Activated CD4-positive, alpha-beta memory T cell treated with anti-CD3 and anti-CD28 coated beads for 36 hours (primary cell): ENCODE measurements around the gene SRRM1. TPM values are rescaled to one million over a fixed set of nuclear protein-coding genes. Genes with fewer than 3 reads are reported as not detected.

Experiments
- CTCF ChIA-PET: fragments of 350-600 bp; sonication (Branson Sonifier 250); formaldehyde crosslinking; loops from one replicate; lab custom pipeline; 2021; ENCODE audit warnings: antibody characterized with exemption, inconsistent platforms; lab: Charles Lee
- POLR2A ChIA-PET: fragments of 350-600 bp; sonication (Branson Sonifier 250); formaldehyde crosslinking; loops from one replicate; lab custom pipeline; 2021; ENCODE audit warnings: antibody characterized with exemption; lab: Charles Lee
- DNase-seq: peaks from one replicate; pipeline ENCODE4 v3.0.0-alpha.2; 2020
- H3K27ac Mint-ChIP-seq: one replicate; pipeline ENCODE4 v1.8.0; 2021; ENCODE audit warnings: mixed read lengths
- H3K27me3 Mint-ChIP-seq: one replicate; pipeline ENCODE4 v1.8.0; 2021; ENCODE audit warnings: mixed read lengths
- H3K36me3 Mint-ChIP-seq: one replicate; pipeline ENCODE4 v1.8.0; 2021; ENCODE audit warnings: mixed read lengths
- H3K4me1 Mint-ChIP-seq: one replicate; pipeline ENCODE4 v1.8.0; 2021; ENCODE audit warnings: low read depth, mixed read lengths
- H3K4me3 Mint-ChIP-seq: one replicate; pipeline ENCODE4 v1.8.0; 2021; ENCODE audit warnings: mild to moderate bottlenecking, mixed read lengths
- H3K9me3 Mint-ChIP-seq: one replicate; pipeline ENCODE4 v1.8.0; 2021; ENCODE audit warnings: mixed read lengths
- intact Hi-C: fragments of 100-400 bp; cut with micrococcal nuclease; formaldehyde crosslinking; loops from one replicate; pipeline ENCODE4 v1.15.1; 2023
- total RNA-seq, 2 experiments: library from RNA; stranded (reverse); gene quantifications; one replicate each; pipeline ENCODE4 v1.2.3, GENCODE V29; 2021

The SRRM1 gene
- total RNA-seq = 100 to 1,000 TPM; 225 to 227 TPM

DNA sequence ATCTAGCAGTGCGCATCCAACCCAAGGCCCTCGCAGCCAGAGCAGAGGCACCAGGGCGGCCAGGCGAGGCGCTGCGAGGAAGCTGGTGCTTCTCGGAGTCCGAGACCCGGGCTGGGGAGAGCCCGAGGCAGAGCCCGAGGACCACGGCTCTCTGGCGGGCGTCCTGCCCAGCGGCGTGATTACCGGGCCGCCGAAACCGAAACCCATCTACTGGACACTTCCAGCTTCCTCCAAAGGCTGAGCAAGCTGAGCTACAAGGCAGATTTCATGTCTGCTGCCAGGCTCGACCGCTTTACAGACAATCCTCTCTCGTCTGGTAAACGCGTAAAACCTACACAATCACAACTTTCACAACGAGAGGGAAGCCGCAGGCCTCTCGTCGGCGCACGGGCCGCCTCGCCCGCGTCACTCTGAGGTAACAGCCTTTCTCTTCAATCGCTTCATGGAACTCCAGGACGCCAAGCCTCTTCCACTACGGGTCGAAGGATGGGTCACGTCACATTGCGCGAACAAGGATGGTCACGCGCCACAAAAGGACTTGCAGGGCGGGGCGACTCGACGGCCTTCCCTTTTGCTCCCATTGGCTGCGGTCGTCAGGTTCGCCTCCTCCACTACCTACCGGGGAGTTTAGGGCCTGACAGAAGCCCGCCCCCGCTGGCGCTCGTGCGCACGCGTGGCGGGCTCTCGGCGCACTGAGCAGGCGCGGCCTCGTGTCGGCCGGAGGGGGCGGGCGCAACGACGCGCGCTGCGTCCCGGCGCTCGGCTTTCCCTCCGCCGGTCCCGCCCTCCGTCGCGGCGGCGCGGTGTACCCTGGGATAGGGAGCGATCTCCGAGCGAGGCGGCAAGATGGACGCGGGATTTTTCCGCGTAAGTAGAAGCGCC lies at the start of gene SRRM1:
Gene SRRM1 (plus strand): TSS at position 822 of the 882 bp plus-strand sequence. CDS start 25 bp downstream, at position 847.
- ChIA-PET POLR2A (interaction anchor here (0.6 to 1.5 kb wide), 10 partner anchors 14 to 590 kb away, joined by 3 to 6 read pairs (median 4); partner anchors contain the start of genes NIPAL3, STPG1 and SYF2), CTCF (interaction anchor here (0.7 to 1.8 kb wide), 8 partner anchors 45 to 493 kb away, joined by 3 to 7 read pairs (median 4); partner anchors contain the start of genes NIPAL3 and RCAN3)
- DNase-seq = peak; percentile 100
- intact Hi-C loops = loop anchor here (1.0 to 10.0 kb wide), 9 partner anchors 102 to 660 kb away; partner anchors contain the start of genes CLIC4, NIPAL3, RCAN3 and SRSF10
- H3K36me3 Mint-ChIP-seq = peaks cover 37% of the 10 kb centered on the region
- H3K4me1 Mint-ChIP-seq = peaks cover 53% of the 10 kb centered on the region
- H3K4me3 Mint-ChIP-seq = peak within 1 kb of the TSS; percentile 96
- H3K27me3 Mint-ChIP-seq = no peaks in the 10 kb centered on the region
- H3K27ac Mint-ChIP-seq = peak within 1 kb of the TSS; percentile 98
- H3K9me3 Mint-ChIP-seq = no peaks in the 10 kb centered on the region

- ChIA-PET CTCF (no interaction called here), POLR2A (interaction anchor here (1.3 kb wide), 1 partner anchor 107 kb away, joined by 3 read pairs; no protein-coding TSS in a partner anchor)
- H3K27me3 Mint-ChIP-seq = peaks cover 18% of the 10 kb centered on the region
- H3K36me3 Mint-ChIP-seq = no peaks in the 10 kb centered on the region
- H3K27ac Mint-ChIP-seq = no peak overlapping the region
- DNase-seq = no peak
- H3K4me3 Mint-ChIP-seq = no peak overlapping the region
- intact Hi-C loops = no loop called here
- no peaks in the 10 kb centered on the region for H3K4me1 Mint-ChIP-seq
- no peaks in the 10 kb centered on the region for H3K9me3 Mint-ChIP-seq
Observed at GRCh38 chr1:24594328-24594598, 48.8 kb upstream of the SRRM1 start.

DNA sequence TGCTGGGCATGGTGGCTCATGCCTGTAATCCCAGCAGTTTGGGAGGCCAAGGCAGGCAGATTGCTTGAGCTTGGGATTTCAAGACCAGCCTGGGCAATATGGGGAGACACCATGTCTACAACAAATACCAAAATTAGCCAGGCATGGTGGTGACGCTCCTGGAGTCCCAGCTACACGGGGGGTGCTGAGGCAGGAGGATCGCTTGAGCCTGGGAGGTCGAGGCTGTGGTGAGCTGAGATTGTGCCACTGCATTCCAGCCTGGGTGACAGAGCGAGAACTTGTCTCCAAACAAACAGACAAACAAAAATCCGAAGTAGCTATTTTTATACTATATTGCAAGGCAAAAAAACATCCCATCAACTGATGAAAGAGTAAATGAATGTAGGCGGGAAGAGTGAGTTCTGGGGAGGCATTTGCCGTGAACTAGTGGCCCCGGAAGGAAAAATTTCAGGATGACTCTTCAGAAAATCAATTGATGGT lies 46.7 kb upstream of the SRRM1 start:
- Mint-ChIP-seq H3K27me3 (peaks cover 17% of the 10 kb centered on the region), H3K4me1 (no peaks in the 10 kb centered on the region), H3K4me3 (no peak overlapping the region), H3K36me3 (no peaks in the 10 kb centered on the region), H3K9me3 (no peaks in the 10 kb centered on the region), H3K27ac (no peak overlapping the region)
- POLR2A ChIA-PET = no interaction called here
- no peak for DNase-seq
- CTCF ChIA-PET = interaction anchor here (0.6 to 2.5 kb wide), 3 partner anchors 9 to 175 kb away, joined by 3 to 18 read pairs (median 3); no protein-coding TSS in a partner anchor
- intact Hi-C loops = no loop called here

GRCh38 chr1:24599265-24599664 lies 43.8 kb upstream of the SRRM1 start:
- intact Hi-C loops = no loop called here
- no peaks in the 10 kb centered on the region for H3K9me3 Mint-ChIP-seq
- H3K27ac Mint-ChIP-seq = no peak overlapping the region
- no peaks in the 10 kb centered on the region for H3K4me1 Mint-ChIP-seq
- H3K4me3 Mint-ChIP-seq = no peak overlapping the region
- H3K36me3 Mint-ChIP-seq = no peaks in the 10 kb centered on the region
- DNase-seq = no peak
- POLR2A ChIA-PET = interaction anchor here (0.8 kb wide), 1 partner anchor 204 kb away, joined by 3 read pairs; no protein-coding TSS in a partner anchor
- CTCF ChIA-PET = no interaction called here
- H3K27me3 Mint-ChIP-seq = peaks cover 16% of the 10 kb centered on the region

- Mint-ChIP-seq H3K27me3 (peaks cover 6% of the 10 kb centered on the region), H3K4me3 (no peak overlapping the region), H3K36me3 (no peaks in the 10 kb centered on the region), H3K27ac (no peak overlapping the region), H3K9me3 (no peaks in the 10 kb centered on the region), H3K4me1 (no peaks in the 10 kb centered on the region)
- no peak for DNase-seq
- ChIA-PET POLR2A (no interaction called here), CTCF (no interaction called here)
- intact Hi-C loops = no loop called here
Observed at GRCh38 chr1:24600551-24600950, 42.6 kb upstream of the SRRM1 start.

DNA sequence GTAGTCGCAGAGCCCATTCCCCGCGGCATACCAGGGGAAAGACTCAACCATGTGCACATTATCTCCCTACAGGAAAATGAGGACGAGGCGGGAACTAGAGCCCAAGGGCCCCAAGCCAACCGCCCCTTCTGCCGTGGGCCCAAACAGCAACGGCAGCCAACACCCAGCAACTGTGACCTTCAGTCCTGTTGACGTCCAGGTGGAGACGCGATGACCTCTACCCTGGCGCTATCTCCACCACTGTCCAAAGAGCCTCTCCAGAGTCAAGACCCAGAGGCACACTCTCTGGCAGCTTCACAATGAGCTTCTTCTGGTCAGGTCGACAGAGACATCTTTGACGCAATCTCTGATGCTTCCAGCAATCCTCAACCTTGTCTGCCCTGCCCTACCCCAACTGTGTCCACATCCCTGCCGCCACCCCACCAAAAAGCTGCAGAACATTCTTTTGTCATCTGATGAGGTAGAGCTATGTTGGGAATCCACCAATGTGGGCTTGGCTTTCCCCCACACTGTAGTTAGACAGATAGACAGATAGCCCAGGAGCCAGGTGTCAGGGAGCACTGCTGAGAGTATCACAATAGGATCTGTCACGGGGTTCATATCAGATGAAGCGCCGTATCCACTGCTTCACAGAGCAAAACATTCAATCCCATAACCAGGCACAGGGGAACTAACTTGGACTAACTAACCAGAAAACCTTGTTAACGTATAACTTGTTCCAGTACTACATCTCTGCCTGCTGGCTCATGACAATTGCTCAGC lies 37.4 kb upstream of the SRRM1 start:
- intact Hi-C loops = no loop called here
- peaks cover 2% of the 10 kb centered on the region for H3K27me3 Mint-ChIP-seq
- no peak overlapping the region for H3K4me3 Mint-ChIP-seq
- H3K27ac Mint-ChIP-seq = no peak overlapping the region
- no peak for DNase-seq
- CTCF ChIA-PET = interaction anchor here (0.6 kb wide), 1 partner anchor 214 kb away, joined by 3 read pairs; no protein-coding TSS in a partner anchor
- H3K36me3 Mint-ChIP-seq = no peaks in the 10 kb centered on the region
- no peaks in the 10 kb centered on the region for H3K4me1 Mint-ChIP-seq
- no peaks in the 10 kb centered on the region for H3K9me3 Mint-ChIP-seq
- POLR2A ChIA-PET = no interaction called here

DNA sequence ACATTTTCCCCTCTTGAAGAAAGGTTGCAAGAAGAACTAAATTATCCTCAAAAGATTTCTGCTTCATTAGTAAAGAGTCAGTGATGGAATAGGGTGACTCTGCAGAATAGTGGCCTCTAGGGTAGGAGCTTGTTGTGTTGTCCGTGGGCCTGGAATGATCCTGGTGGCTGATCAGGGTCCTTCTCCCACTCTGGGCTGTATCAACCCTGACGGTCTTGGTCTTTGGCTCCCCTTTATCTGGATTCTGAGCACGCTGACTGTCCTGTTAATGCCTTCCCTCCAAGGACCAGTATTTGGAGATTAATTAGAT lies 36.9 kb upstream of the SRRM1 start:
- ChIA-PET POLR2A (no interaction called here), CTCF (interaction anchor here (0.6 to 1.2 kb wide), 2 partner anchors 19 to 215 kb away, joined by 3 to 4 read pairs; no protein-coding TSS in a partner anchor)
- Mint-ChIP-seq H3K27ac (no peak overlapping the region), H3K27me3 (peaks cover 2% of the 10 kb centered on the region), H3K36me3 (no peaks in the 10 kb centered on the region), H3K4me3 (no peak overlapping the region), H3K4me1 (no peaks in the 10 kb centered on the region), H3K9me3 (no peaks in the 10 kb centered on the region)
- no peak for DNase-seq
- intact Hi-C loops = no loop called here

DNA sequence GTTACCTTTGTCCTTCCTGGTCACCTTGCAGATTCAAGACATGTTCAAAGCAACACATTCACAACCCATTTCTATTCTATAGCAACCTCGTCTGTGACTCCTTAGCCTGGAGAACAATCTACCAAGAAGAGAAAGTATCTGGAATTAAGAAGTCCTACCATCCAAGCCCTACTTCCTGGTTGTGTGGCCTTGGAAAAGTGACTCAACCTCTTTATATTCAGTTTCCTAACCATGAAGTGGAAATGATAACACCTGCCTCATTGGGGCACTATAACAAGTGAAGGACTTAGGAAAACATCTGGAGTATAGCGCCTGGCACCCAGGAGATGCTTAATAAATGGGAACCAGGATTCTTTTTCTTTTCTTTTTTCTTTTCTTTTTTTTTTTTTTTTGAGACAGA lies 36.5 kb upstream of the SRRM1 start:
- Mint-ChIP-seq H3K4me3 (no peak overlapping the region), H3K27me3 (peaks cover 2% of the 10 kb centered on the region), H3K4me1 (no peaks in the 10 kb centered on the region), H3K27ac (no peak overlapping the region), H3K9me3 (no peaks in the 10 kb centered on the region), H3K36me3 (no peaks in the 10 kb centered on the region)
- intact Hi-C loops = no loop called here
- ChIA-PET POLR2A (no interaction called here), CTCF (interaction anchor here (1.2 kb wide), 1 partner anchor 19 kb away, joined by 4 read pairs; no protein-coding TSS in a partner anchor)
- no peak for DNase-seq

DNA sequence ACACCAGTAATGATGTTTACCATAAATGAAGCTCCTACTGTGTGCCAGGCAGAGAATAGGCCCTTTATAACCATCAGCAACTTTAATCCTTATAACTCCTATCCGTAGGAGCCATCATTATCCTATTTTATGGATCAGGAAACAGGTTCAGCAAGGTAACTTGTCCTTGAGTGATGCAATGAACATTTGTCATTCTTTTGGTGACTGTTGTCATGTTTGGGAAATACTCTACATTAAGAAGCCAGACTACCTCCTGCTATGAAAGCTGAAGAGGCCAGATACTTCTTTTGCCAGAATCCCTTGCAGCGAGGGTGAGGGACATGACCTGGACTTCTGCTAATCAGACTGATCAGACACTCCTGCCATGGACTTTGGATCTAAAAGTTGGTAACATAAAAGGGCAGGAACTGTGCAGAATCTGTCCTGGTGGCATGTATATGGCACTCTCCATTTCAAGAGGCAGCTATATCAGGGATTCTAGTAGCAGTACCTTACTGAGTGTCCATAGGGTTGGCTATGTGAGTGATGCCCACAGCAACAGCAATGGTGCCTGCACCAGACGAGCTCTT lies 33.1 kb upstream of the SRRM1 start:
- no peak overlapping the region for H3K27ac Mint-ChIP-seq
- no peaks in the 10 kb centered on the region for H3K9me3 Mint-ChIP-seq
- POLR2A ChIA-PET = interaction anchor here (0.6 kb wide), 1 partner anchor 37 kb away, joined by 3 read pairs; no protein-coding TSS in a partner anchor
- intact Hi-C loops = no loop called here
- no peaks in the 10 kb centered on the region for H3K36me3 Mint-ChIP-seq
- DNase-seq = no peak
- no peak overlapping the region for H3K4me3 Mint-ChIP-seq
- H3K4me1 Mint-ChIP-seq = no peaks in the 10 kb centered on the region
- CTCF ChIA-PET = interaction anchor here (2.4 kb wide), 1 partner anchor 23 kb away, joined by 8 read pairs; no protein-coding TSS in a partner anchor
- H3K27me3 Mint-ChIP-seq = peaks cover 5% of the 10 kb centered on the region

DNA sequence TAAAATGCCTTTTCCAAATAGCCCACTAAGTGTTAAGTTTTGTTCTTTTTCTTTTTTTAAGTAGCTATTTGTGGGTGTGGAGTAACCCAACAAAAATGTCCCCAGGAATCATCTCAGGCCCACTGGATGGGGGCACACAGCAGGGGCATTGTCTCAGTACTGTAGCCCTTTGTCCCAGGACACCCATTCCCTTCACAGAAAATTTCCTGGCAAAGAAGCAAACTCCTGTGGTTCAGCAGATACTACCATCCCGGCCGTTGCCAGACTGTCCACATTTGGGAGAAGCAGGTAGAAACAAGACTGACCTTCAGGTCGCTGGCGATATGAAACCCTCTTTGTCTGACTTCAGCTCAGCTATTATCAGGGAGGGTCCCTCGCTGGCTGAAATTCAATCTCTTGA lies 23.7 kb upstream of the SRRM1 start:
- Mint-ChIP-seq H3K4me3 (no peak overlapping the region), H3K27ac (no peak overlapping the region), H3K27me3 (no peaks in the 10 kb centered on the region), H3K4me1 (no peaks in the 10 kb centered on the region), H3K9me3 (no peaks in the 10 kb centered on the region), H3K36me3 (no peaks in the 10 kb centered on the region)
- CTCF ChIA-PET = no interaction called here
- DNase-seq = no peak
- intact Hi-C loops = no loop called here
- POLR2A ChIA-PET = no interaction called here

DNA sequence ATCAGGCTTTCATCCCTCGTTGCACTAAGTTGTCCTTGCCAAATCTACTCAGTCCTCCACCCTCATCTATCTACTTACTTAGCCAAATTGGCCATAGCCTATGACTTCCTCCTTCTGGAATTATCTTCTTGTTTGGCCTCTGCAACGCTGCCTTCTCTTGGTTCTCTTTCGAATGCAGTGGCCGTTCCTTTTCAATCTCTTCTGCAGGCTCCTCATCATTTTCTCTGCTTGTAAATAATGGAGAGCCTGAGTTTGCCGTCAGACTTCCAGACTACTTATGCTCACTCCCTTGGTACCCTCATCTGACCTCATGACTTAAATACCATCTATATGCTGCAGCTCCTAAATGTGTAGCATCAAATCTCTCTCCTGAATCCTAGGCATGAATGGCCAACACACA lies 22.4 kb upstream of the SRRM1 start:
- Mint-ChIP-seq H3K27me3 (no peaks in the 10 kb centered on the region), H3K27ac (no peak overlapping the region), H3K4me1 (no peaks in the 10 kb centered on the region), H3K4me3 (no peak overlapping the region), H3K36me3 (no peaks in the 10 kb centered on the region), H3K9me3 (no peaks in the 10 kb centered on the region)
- DNase-seq = no peak
- ChIA-PET CTCF (interaction anchor here (0.6 to 1.1 kb wide), 4 partner anchors 12 to 470 kb away, joined by 3 to 4 read pairs (median 4); no protein-coding TSS in a partner anchor), POLR2A (no interaction called here)
- intact Hi-C loops = no loop called here
